Measurements from ENCODE around the gene RTKN2. TPM values are rescaled to one million over a fixed set of nuclear protein-coding genes. Genes with fewer than 3 reads are reported as not detected.
A peak's percentile ranks its signal among the peaks of the same experiment; 100 is the strongest.

The RTKN2 gene
- total and polyA plus RNA-seq, 2 of the 4 experiments (the other 2 are of a cell fraction): 0.75 to 0.90 TPM

GRCh38 chr10:62308101-62308500 lies 39.5 kb upstream of the RTKN2 start:
- Histone ChIP-seq H3K4ac (ENCODE audit: low read depth, low read length) (no peak overlapping the region), H3K27me3 (ENCODE audit: control insufficient read depth, insufficient read depth, low read length) (peaks cover 11% of the 10 kb centered on the region), H3K79me1 (ENCODE audit: low read depth in 1 of 2, low read length in 2 of 2) (no peaks in the 10 kb centered on the region), H2BK120ac (ENCODE audit: low read depth, low read length) (no peak overlapping the region), H2AK9ac (replicated peaks; ENCODE audit: low read depth, low read length, poor library complexity) (no peak overlapping the region), H3K4me2 (ENCODE audit: low read depth, low read length) (no peak overlapping the region), H3K9me1 (ENCODE audit: insufficient read depth, low read length) (no peaks in the 10 kb centered on the region), H4K91ac (ENCODE audit: insufficient read depth, low read depth, low read length) (no peak overlapping the region), H3K18ac (ENCODE audit: low read depth, low read length) (no peak overlapping the region), H4K5ac (ENCODE audit: low read depth, low read length) (no peak overlapping the region), H3K4me3 (ENCODE audit: insufficient read depth, low read depth, low read length) (no peak overlapping the region), H2BK5ac (ENCODE audit: low read depth, low read length, poor library complexity, severe bottlenecking) (no peak overlapping the region), H4K8ac (ENCODE audit: low read depth in 2 of 2, low read length in 2 of 2) (no peak overlapping the region), H3K9me3 (ENCODE audit: control insufficient read depth, insufficient read depth, low read length) (no peaks in the 10 kb centered on the region), H4K20me1 (ENCODE audit: insufficient read depth, low read length) (no peaks in the 10 kb centered on the region), H2BK20ac (ENCODE audit: low read depth, low read length) (no peak overlapping the region), H3K56ac (ENCODE audit: extremely low read depth, insufficient read depth, low read length) (no peak overlapping the region), H2BK15ac (ENCODE audit: low read depth, low read length) (no peak overlapping the region), H3K14ac (replicated peaks; ENCODE audit: low read depth, low read length) (no peak overlapping the region), H2AK5ac (ENCODE audit: low read depth, low read length) (no peak overlapping the region), H3K27ac (ENCODE audit: insufficient read depth, low read length) (no peak overlapping the region), H2AFZ (replicated peaks; ENCODE audit: low read length, poor library complexity) (no peak overlapping the region), H3K4me1 (ENCODE audit: control insufficient read depth, insufficient read depth, low read length) (no peaks in the 10 kb centered on the region), H3K36me3 (ENCODE audit: control insufficient read depth, insufficient read depth, low read length) (no peaks in the 10 kb centered on the region), H3K23ac (ENCODE audit: low read depth, low read length) (no peak overlapping the region), H3K9ac (ENCODE audit: low read depth, low read length) (no peak overlapping the region)
- no TSS peak for BruUV-seq (replicated peaks)
- peak; percentile 44; the same call in 1 of the 2 replicates for ATAC-seq (ENCODE audit: low read depth)
- ChIA-PET CTCF (interaction anchor here (0.6 kb wide), 1 partner anchor 11 kb away, joined by 3 read pairs; no protein-coding TSS in a partner anchor), POLR2A (ENCODE audit: unreplicated experiment) (no interaction called here)
- dilution Hi-C loops (cut with HindIII; ENCODE audit: low sequenced_read_pairs, unreplicated experiment): no loop called here
- no peak for TF ChIP-seq MAFK (IDR thresholded peaks at IDR 0.05; ENCODE audit: low read depth, low read length)
- peak; percentile 45; the same call in 1 of the 2 replicates for TF ChIP-seq NFE2L2 (IDR thresholded peaks at IDR 0.05; ENCODE audit: low read depth, low read length)
- intact Hi-C loops (cut with micrococcal nuclease): no loop called here
- DNase-seq: peak; percentile 6
- in situ Hi-C loops (cut with MboI; ENCODE audit: low sequenced_read_pairs): no loop called here

Measured in IMR-90 (cell line).